Parathyroid adenoma (tissue), 2 donors: ENCODE data around the gene IL17B.

ENCODE experiments used
- H2AFZ ChIP-seq: fragments of 300-600 bp; sonication (generic); one replicate; pipeline ENCODE4 v1.7.0; 2017; ENCODE audit warnings: antibody characterized with exemption, mild to moderate bottlenecking
- H3K27ac ChIP-seq: fragments of 300-600 bp; sonication (generic); one replicate; pipeline ENCODE4 v1.7.0; 2017
- H3K27me3 ChIP-seq: fragments of 300-600 bp; sonication (generic); one replicate; pipeline ENCODE4 v1.7.0; 2017; ENCODE audit warnings: low read length; ENCODE audit not compliant: control insufficient read depth, insufficient read depth
- H3K36me3 ChIP-seq: fragments of 300-600 bp; sonication (generic); one replicate; pipeline ENCODE4 v1.7.0; 2017; ENCODE audit warnings: low read length; ENCODE audit not compliant: control insufficient read depth, insufficient read depth
- H3K4me1 ChIP-seq: fragments of 300-600 bp; sonication (generic); one replicate; pipeline ENCODE4 v1.7.0; 2017; ENCODE audit warnings: control low read depth
- H3K4me2 ChIP-seq: fragments of 300-600 bp; sonication (generic); one replicate; pipeline ENCODE4 v1.7.0; 2017; ENCODE audit warnings: low read length
- H3K4me3 ChIP-seq: fragments of 300-600 bp; sonication (generic); one replicate; pipeline ENCODE4 v1.7.0; 2017; ENCODE audit warnings: low read depth, low read length
- H3K79me2 ChIP-seq: fragments of 300-600 bp; sonication (generic); one replicate; pipeline ENCODE4 v1.7.0; 2017; ENCODE audit warnings: control low read depth
- H3K9ac ChIP-seq: fragments of 300-600 bp; sonication (generic); one replicate; pipeline ENCODE4 v1.7.0; 2017; ENCODE audit warnings: mild to moderate bottlenecking
- H3K9me3 ChIP-seq: fragments of 300-600 bp; sonication (generic); one replicate; pipeline ENCODE4 v1.7.0; 2017; ENCODE audit warnings: low read length; ENCODE audit not compliant: control insufficient read depth
- CTCF ChIP-seq: fragments of 300-600 bp; sonication (generic); IDR thresholded peaks from one replicate; pipeline ENCODE4 v1.7.0; 2017; ENCODE audit warnings: antibody characterized with exemption, mild to moderate bottlenecking
- donor health status: primary hyperparathyroidism.

Gene IL17B

GRCh38 chr5:149415066-149415967 is 36.2 kb upstream of the IL17B start:
- no peak for TF ChIP-seq CTCF
- no peaks in the 10 kb centered on the region for H3K79me2 ChIP-seq
- no peak overlapping the region for H3K4me2 ChIP-seq
- no peaks in the 10 kb centered on the region for H3K27me3 ChIP-seq
- no peak overlapping the region for H3K9ac ChIP-seq
- no peaks in the 10 kb centered on the region for H3K4me1 ChIP-seq
- no peak overlapping the region for H3K27ac ChIP-seq
- H3K9me3 ChIP-seq = no peaks in the 10 kb centered on the region
- H2AFZ ChIP-seq = no peak overlapping the region
- H3K36me3 ChIP-seq = no peaks in the 10 kb centered on the region
- H3K4me3 ChIP-seq = no peak overlapping the region

- TF ChIP-seq CTCF = no peak
- H3K4me2 ChIP-seq = no peak overlapping the region
- H2AFZ ChIP-seq = no peak overlapping the region
- H3K27ac ChIP-seq = no peak overlapping the region
- H3K79me2 ChIP-seq = no peaks in the 10 kb centered on the region
- H3K9ac ChIP-seq = no peak overlapping the region
- no peak overlapping the region for H3K4me3 ChIP-seq
- H3K36me3 ChIP-seq = no peaks in the 10 kb centered on the region
- H3K27me3 ChIP-seq = no peaks in the 10 kb centered on the region
- H3K4me1 ChIP-seq = no peaks in the 10 kb centered on the region
- no peaks in the 10 kb centered on the region for H3K9me3 ChIP-seq
Observed at GRCh38 chr5:149414405-149415065, 35.4 kb upstream of the IL17B start.

- Histone ChIP-seq H3K4me3 (no peak overlapping the region), H2AFZ (no peak overlapping the region), H3K79me2 (no peaks in the 10 kb centered on the region), H3K4me1 (no peaks in the 10 kb centered on the region), H3K36me3 (no peaks in the 10 kb centered on the region), H3K27me3 (no peaks in the 10 kb centered on the region), H3K4me2 (no peak overlapping the region), H3K9me3 (no peaks in the 10 kb centered on the region), H3K9ac (no peak overlapping the region), H3K27ac (no peak overlapping the region)
- TF ChIP-seq CTCF = no peak
Observed at GRCh38 chr5:149413477-149414210, 34.6 kb upstream of the IL17B start.

- no peak overlapping the region for H3K9ac ChIP-seq
- H3K4me2 ChIP-seq = no peak overlapping the region
- H3K36me3 ChIP-seq = no peaks in the 10 kb centered on the region
- H3K27me3 ChIP-seq = no peaks in the 10 kb centered on the region
- H3K27ac ChIP-seq = no peak overlapping the region
- no peak overlapping the region for H2AFZ ChIP-seq
- TF ChIP-seq CTCF = no peak
- no peaks in the 10 kb centered on the region for H3K79me2 ChIP-seq
- no peak overlapping the region for H3K4me3 ChIP-seq
- no peaks in the 10 kb centered on the region for H3K9me3 ChIP-seq
- no peaks in the 10 kb centered on the region for H3K4me1 ChIP-seq
Observed at GRCh38 chr5:149412783-149413476, 33.8 kb upstream of the IL17B start.
